ENCODE data around the gene SLC7A8.

Gene SLC7A8

DNA sequence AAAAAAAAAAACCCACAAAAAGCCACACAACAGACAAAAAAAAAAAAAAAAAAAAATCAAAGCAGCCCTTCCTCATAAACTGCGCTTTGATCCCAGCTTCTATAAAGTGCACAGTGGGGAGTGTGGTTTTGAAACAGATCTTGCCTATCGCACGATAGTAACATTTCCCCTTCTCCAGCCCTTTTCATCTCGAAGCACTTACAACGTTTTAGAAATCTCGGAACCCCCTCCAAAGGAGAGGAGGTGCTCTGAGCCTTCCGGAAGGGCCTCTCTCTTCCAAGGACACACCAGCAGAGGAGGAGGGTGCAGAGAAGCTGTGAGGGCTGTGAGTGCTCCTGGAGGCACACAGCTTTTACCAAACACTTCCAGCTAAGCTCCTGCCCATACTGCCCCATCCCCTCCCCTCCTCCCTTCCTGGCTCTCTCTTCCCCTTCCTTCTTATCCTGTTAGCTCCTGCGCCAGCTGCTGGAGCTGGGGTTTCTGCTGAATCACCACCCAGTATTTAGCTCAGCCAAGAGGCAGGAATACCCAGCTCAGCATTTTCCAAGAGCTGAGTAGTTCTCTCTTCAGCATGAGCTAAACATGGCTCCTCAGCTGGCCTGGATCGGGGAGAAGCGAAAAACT lies 28.4 kb downstream of the SLC7A8 start:
- no peak for FAIRE-seq

DNA sequence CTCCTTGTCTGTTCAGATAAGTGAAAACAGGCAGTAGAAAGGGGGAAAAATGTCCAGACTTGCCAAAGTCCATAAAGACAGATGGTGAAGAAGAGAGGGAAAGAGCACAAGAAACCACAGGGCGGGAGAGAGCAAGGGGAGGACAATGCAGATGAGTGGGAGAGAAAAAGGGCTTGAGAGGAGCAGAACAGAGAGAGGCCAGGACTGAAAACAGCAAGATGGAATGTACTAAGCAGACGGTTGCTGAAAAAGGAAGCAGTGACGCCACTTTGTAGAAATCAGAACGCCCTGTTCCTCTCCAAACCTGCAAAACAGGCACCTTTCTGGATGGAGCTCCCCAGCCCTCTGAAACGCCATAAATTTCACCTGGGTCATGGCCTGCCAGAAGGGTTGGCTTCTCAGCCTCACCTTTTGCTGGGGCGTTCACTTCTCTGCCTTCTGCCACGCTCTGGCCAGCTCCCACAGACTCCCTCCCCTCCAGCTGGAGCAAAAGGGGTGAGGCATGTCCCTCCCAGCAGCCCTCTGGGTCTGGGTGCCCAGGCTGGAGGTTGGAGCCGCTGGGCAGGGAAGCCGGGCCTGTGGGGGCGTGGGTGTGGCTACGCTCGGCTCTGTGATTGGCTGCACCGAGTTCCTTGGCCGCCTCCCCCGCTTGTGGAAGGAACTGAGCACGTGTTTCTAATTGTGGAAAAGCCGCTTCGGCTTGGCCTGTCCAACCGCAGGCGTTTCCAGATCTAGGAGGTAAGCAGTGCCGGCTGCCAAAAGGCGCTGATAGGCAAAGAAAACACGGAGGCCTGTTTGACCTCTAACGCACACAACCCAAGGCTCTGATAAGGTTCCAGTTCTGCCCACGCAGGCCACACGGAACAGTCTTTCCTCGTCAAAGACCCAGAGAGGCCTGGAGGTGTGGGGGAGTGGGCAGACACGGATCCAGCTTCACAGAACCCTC lies 29.3 kb downstream of the SLC7A8 start:
- FAIRE-seq, result no peak

DNA sequence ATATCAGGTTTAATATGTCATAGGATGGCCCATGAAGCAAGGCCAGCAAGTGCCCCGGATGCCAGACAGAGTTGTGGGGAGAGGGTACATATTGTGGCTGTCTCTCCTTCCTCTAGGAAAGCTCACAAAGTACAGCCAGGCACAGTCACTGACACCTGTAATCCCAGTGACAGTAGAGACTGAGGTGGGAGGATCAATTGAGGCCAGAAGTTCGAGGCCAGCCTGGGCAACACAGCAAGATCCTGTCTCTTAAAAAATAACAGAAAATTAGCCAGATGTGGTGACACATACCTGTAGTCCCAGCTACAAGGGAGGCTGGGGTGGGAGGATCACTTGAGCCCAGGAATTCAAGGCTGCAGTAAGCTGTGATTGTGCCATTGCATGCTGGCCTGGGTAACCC lies 32.1 kb downstream of the SLC7A8 start:
- no peak for FAIRE-seq

DNA sequence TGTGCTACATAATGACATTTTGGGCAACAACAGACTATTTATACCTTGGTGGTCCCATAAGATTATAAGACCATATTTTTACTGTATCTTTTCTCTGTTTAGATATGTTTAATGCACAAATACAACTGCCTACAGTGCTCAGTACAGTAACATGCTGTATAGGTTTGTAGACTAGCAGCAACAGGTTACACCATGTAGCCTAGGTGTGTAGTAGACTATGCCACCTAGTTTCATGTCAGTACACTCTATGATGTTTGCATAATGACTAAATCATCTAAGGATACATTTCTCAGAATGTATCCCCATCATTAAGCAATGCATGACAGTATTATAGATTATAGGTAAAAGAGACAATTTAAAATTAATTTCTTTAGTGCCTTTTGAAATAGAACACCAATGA lies 33.7 kb downstream of the SLC7A8 start:
- FAIRE-seq, result no peak

DNA sequence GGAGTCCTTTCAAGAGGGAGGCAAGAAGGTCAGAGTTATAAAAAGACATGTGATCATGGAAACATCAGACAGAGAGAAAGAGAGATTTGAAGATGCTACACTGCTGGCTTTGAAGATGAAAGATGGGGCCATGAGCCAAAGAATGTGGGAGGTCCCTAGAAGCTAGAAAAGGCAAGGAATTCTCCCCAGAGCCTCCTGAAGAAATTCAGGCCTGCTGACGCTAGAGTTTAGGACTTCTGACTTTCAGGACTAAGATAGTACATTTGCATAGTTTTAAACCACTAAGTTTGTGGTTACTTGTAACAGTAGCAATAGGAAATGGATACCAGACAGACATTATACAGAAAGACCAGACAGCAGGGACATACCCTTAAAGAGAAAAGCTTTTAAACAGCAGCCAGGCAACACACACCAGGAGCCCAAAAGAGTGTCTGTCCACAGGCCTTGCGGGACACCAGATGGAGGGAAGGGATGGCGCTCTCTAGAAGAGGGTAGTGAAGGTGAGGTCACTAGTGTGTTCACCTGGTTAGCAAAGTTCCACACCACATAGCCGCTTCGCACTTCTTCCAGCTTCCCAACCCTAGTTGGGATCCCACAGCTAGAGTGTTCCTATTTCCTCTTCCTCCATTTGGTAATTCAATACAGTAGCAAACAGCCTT lies 34.7 kb downstream of the SLC7A8 start:
- no peak for FAIRE-seq

DNA sequence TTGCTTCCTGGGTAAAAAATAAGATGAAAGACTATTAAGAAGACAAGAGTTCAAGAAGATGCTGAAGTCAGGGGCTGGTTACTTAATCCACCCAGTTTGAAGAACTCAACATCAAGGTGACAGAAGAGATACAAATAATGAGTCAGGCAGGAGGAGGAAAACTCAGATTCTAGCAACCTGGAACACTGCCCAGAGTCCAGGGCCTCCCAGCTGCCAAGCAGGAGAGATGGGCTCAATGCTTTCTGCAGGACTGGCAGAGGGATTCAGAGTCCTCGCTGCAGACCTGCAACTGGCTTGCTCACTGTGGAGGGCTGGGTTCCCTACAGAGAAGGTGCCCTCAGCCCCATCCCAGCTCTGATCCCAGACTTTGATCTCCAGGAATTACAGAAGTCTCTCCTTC lies 35.8 kb downstream of the SLC7A8 start:
- FAIRE-seq, result no peak

DNA sequence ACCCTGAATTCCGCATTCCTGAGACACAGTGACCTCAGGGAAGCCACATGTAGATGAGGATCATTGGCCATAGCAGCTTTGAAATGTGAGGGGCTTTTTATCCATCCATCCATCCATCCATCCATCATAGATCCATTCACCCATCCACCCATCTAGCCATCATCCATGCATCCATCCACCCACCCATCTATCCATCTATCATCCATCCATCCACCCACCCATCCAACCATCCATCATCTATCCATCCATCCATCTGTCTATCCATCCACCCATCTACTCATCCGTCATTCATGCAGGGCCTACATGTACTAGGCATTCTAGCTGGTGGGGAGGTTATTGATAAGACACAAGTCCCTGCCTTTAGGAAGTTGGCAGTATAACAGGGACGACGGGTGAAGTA lies 36.5 kb downstream of the SLC7A8 start:
- FAIRE-seq, result no peak

DNA sequence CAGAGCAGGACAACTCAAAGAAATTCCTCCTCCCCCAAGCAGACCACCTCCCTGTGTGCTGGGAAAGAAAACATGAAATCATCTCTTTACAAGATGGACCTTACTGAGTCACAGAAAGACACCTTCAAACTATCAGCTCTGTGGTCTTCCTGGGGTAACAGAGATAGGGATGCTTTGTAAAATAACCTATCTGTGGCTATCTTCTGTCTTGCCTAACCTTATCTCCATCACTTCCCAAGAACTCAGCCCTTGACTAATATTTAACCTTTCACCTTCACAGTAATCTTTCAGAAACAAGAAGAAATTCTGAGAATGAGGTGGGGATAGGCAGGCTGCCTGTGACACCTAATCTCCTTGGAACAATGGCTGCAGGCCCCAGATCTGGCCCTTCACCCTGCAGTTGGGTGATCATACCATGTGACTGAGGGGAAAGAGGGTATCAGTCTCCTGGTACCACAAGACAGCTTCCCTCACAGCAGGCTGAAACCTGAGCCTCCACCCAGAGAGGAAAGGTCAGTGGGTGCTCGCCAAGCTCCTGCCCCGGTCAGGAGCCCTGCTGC lies 37.0 kb downstream of the SLC7A8 start:
- FAIRE-seq, result no peak

DNA sequence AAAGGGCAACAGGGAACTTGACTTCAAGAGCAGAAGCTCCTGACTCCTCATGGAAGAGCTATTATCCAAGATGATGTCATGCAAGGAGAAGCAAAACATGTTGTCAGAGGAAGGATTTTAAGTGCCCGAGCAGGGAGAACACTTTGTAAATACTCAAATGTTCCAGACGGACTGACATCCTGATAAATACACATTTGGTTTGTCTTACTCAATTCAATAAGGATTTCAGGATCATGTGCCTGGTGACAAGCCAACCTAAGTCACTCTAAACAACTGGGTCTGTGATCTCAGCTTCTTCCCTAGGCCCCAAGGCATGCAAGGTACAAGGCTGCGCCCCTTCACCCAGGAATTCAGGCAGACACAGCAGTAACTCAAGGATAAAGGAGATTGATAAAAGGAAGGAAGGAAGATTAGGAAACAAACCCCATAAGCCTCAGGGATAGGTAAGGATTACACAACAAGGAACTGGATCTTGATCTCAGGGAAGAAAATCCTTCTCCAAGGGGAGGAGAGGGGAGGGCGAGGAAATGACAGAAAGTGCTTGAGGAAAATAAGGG lies 37.6 kb downstream of the SLC7A8 start:
- no peak for FAIRE-seq

DNA sequence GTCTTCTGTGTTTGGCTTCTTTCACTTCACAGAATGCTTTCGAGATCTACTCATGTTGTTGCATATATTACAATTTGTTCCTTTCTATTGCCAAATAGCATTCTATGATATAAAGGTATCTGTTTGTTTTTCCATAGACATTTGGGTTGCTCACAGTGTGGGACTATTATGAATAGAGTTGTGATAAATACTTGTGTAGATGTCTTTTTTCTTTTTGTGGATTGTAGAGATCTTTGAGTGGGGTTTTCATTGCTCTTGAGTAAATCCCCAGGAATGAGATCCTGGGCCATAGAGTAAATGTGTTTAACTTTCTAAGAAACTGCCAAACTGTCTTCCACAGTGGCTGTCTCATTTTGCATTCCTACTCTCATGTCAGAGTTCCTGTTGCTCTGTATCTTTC lies 39.5 kb downstream of the SLC7A8 start:
- FAIRE-seq, result no peak

DNA sequence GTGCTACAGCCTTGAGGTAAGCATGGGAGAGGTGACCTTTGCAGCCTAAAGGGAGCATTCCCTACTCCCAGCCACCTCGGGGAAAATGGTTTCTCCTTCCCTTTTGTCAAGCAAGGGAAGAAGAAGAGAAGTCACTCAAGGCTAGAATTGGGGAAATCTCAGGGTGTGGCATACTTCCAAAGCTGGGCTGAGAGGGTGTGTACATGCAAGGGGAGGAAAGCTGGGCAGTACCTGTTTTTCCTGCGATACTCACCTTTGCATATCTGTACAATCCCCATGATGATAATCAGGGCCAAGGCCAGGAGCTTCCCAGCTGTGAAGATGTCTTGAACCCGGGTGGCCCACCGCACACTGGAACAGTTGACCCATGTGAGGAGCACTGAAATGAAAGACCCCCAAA lies 40.6 kb downstream of the SLC7A8 start:
- no peak for FAIRE-seq

DNA sequence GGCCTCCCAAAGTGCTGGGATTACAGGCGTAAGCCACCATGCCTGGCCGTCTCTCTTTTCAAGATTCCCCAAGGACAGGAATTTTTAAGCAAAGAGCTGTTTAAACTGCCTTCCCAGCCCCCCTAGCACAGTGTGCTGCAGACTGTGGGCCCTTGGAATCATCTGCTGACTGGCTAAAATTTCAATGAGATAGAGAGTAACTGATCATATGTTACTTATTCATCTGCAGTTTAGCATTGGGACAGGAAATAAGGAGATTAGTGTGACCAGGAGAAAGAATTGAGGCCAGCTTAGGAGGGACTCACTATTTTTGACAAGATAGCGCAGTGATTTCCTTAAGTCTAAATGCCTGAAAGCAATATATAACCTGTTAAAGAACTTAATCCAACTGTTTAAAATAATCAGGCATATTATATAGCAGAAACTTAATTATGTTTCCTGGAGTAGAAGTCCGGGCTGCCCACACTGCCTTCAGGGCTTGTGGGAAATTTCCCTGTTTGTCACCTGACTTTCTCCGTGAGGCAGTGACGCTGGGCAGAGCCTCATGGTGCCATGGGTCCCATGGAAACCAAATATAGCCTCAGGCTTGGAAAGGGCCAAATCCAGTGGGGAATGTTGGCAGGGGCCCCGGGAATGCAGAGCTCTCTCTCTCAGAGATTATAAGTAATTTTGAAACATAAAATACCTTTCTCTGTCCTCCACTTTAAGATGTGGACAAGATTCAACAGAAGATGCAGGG lies 41.6 kb downstream of the SLC7A8 start:
- no peak for FAIRE-seq

DNA sequence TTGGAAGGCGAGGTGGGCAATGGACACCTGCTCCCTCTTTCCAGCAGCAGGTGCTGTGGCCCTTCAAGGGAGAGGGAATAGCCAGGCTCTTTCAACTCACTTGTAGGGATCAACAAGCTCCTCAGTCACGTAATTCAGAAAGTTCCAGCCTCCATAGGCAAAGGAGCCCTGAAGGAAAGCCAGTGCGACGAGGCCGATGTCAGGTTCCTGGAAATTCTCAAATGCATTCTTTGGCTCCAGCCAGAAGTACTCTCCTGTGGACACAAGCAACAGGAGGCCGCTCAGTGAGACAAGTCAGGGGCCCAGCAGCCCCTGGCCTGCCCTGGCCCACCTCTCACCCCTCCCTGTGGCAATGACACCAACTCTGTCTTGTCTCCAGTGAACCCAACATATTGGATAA lies 43.1 kb downstream of the SLC7A8 start:
- no peak for FAIRE-seq

DNA sequence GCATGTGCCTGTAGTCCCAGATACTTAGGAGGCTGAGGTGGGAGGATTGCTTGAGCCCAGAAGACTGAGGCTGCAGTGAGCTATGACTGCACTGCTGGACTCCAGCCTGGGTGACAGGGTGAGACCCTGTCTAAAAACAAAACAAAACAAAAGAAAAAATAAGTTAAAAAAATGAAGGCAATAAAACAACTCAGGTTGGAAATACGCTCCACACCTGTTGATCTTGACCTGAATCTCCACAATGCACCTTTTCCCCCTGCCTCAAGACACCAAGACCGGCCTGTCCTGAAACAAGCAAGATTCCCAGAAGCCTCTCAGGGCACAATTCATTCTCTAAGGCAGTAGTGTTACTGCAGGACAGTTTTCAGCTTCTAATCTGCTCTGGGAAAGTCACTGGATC lies 43.6 kb downstream of the SLC7A8 start:
- no peak for FAIRE-seq

DNA sequence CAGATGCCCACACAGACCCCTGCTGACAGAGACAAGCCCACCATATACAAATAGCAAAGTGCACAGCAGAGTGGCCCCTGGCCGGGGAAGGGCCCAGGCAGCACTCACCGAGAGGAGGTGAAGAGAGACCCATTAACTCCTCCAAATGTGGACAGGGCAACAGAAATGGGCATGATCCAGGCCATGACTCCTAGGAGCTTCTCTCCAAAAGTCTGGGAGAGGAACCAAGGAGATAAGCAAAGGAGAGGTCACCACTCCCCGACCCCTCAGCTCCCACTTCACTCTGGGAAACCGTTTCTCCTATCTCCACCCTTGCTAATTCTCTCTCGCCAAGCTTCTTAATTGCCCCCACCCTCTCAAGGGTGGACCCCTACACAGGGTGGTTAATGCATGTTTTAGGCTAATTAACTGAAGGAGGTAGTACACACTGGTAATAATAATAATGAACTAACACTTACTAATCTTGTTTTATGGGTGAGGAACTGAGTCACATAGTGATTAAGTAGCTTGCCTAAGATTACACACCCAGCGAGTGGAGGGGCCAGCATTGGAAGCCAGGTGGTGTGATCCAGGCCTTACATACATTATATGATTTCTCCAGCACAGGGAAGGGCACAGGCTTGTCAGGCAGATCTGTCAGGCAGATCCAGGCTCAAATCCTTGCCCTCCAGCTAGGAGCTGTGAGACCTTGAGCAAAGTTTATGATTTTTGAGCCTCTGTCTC lies 45.5 kb downstream of the SLC7A8 start:
- no peak for FAIRE-seq

DNA sequence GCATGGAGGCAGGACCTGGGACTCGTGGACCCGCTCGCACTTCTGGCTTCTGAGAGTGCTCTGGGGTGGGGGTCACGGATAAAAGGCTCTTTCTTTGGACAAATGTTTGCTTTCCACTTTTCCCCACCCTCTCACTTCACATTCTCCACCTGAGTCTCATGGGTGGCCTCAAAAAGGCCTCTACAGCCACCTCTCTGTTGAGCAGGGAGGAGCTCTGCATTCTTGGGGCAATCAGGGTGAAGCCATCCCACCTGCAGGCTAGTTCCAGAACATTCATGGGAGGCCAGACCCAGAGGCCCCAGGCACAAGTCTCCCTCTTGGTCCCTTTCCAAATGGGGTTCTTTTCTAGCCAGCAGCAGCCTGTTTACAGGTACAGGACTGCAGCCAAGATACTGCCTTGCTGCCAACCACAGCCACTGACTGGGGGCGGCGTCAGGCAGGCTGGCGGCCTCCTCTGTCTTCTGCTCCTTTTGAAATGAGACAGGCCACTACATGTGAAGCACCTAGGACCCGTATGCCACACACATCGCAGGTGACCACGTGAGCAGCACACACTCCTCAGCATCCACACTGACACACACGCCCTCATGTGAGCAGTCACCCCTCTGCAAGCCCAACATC lies 46.2 kb downstream of the SLC7A8 start:
- FAIRE-seq, result no peak

DNA sequence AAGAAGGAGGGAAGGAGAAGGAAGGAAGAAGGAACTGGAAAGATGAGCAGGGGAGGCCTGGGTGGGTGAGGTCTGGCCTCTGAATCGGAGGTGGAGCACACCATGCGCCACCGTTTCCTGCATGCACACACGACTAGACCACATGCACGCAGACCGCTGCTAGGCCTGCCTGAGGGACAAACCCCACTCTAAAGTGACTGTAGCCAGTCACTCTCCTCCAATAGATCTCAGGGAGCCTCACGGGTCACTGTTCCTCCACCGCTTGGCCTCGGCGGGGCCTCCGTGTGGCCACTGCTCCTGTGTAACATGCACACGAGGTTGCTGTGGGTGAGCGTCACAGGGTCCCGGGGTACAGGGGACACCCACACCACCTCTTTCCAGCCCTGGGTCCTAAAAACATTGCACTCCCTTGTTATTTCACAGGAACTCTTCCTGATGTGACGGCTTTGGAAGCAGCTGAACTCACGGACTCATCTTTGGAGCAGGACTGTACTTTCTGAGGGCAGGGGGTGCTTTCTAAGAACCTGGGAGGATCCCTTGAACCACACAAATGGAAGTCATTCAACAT lies 46.8 kb downstream of the SLC7A8 start:
- FAIRE-seq, result no peak

DNA sequence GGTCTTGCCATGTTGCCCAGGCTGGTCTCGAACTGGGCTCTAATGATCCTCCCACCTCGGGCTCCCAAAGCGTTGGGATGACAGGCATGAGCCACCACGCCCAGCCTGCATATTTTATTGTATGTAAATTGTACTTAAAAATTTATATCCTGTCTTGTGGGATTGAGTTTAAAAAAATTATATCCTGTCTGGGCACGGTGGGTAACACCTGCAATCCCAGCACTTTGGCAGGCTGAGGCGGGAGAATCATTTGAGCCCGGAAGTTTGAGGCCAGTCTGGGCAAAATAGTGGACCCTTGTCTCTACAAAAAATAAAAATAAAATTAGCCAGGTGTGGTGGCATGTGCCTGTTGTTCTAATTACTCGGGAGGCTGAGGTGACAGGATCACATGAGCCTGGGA lies 50.5 kb downstream of the SLC7A8 start:
- FAIRE-seq, result no peak

DNA sequence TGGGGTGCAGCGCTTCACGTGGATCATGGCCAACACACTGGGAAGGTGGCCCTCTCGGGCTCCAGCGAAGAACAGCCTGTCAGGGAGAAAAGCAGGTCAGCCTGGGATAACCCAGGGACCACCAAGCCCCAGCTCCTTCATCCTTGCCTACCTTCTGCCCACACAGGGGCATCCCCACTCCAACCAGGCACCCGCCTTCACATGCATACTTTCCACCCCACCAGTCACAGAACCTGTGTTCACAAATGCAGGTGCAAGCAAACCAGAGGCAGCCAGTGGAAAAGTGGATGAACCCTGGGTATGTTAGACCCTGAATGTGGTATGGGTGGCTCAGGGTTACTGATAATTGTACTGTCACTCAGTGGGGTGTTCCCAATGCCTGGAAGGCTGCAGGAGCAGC lies 52.0 kb downstream of the SLC7A8 start:
- no peak for FAIRE-seq

DNA sequence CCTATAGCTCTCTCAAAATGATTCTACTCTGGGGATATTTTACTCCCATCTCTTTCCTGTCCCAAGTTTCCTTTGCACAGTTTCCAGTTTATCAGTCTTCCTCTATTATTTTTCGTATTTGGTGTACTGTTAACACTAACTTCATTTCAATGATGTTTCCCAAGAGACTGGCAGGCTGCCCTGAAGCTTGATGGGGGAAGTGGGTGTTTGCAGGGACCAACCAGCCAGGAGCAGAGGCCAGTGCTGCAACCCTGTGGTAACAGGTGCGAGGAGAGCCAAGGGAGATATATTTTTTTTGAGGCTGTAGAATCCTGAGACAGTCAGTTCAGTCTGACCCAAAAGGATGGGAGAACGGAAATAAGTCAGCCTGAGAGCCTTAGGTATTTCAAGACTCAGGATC lies 52.6 kb downstream of the SLC7A8 start:
- FAIRE-seq, result no peak

DNA sequence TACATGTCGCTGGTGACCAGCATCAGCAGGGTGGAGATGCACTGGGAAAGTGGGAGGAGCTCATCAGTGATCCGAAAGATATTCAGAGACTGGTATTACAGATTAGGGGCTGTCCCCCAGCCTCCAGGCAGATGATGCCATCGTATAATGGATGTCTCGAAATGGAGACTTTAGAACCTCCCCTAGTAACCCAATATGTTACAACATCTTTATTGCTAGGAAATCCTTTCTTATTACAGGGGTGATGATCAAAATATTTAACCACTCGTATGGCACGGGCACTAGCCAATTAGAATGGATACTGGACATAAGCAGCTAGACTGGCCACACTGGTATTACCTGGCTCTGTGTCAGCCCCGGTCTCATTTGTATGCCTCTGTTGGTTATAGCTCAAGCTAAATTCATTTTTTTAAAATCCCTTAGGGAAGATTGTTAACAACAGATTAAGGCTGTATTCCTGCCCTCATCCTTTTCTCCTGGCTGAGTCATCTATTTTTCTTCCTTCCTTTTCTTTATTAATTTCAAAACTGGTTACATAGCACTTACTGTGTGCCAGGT lies 53.6 kb downstream of the SLC7A8 start:
- no peak for FAIRE-seq
